Ovary (tissue), 9 donors: Measurements from ENCODE around the gene RSRP1. TPM values are rescaled to one million over a fixed set of nuclear protein-coding genes. Genes with fewer than 3 reads are reported as not detected.
A peak's percentile ranks its signal among the peaks of the same experiment; 100 is the strongest.

Source experiments
- DNase-seq, 5 donors: peaks; one replicate each; pipeline ENCODE4 v3.0.0-alpha.2; 2019 to 2020
- H3K27ac ChIP-seq, 2 donors: fragments of 200-600 bp; one replicate each; pipeline versions ENCODE4 v1.5.1 to v1.8.0; 2019 to 2022
- H3K27me3 ChIP-seq: fragments of 200-600 bp; one replicate; pipeline ENCODE4 v1.8.0; 2022
- H3K36me3 ChIP-seq: fragments of 200-600 bp; sonication (generic); one replicate; pipeline ENCODE4 v1.5.1; 2019
- H3K4me1 ChIP-seq: one replicate; pipeline ENCODE4 v1.8.1; 2013; ENCODE audit warnings: mild to moderate bottlenecking, moderate library complexity; ENCODE audit not compliant: insufficient read depth
- H3K4me3 ChIP-seq: fragments of 200-600 bp; sonication (generic); one replicate; pipeline ENCODE4 v1.5.1; 2017
- H3K9me3 ChIP-seq, 2 donors: fragments of 200-600 bp in 1 of 2; sonication (generic) in 1 of 2; one replicate each; pipeline versions ENCODE4 v1.5.1 to v1.8.1; 2013 to 2019; ENCODE audit warnings: mild to moderate bottlenecking in 1 of 2, moderate library complexity in 1 of 2
- CTCF ChIP-seq, 3 donors: fragments of 450-650 bp in 2 of 3; fragments of 200-600 bp in 1 of 3; IDR thresholded peaks; one replicate each; pipeline versions ENCODE4 v1.5.1 to v1.8.0; 2016 to 2022; ENCODE audit warnings: antibody characterized with exemption in 3 of 3, mild to moderate bottlenecking in 1 of 3
- EP300 ChIP-seq: sonication (generic); formaldehyde crosslinking; IDR thresholded peaks from one replicate; pipeline ENCODE4 v1.6.1; 2017; ENCODE audit warnings: antibody characterized with exemption
- POLR2A ChIP-seq: fragments of 450-650 bp; IDR thresholded peaks from one replicate; pipeline ENCODE4 v1.6.1; 2017; ENCODE audit warnings: antibody characterized with exemption, mild to moderate bottlenecking, moderate library complexity
- WGBS, 3 donors: extraction: QIAGEN DNeasy Blood & Tissue Kit in 1 of 3; methylation state at CpG; one replicate each; pipeline versions ENCODE4 v1.1.5 to v1.1.7; 2013 to 2017; 5-methylcytosine and 5-hydroxymethylcytosine counted together
- intact Hi-C, 4 donors: fragments of 100-400 bp; cut with DNase I; formaldehyde crosslinking; loops; one replicate each; pipeline versions ENCODE4 v1.11.0 to v1.15.1; 2022 to 2023
- polyA plus RNA-seq, 2 donors: library from polyadenylated mRNA; stranded (reverse); fragments of 200-250 nt in 1 of 2; fragments of 350-450 nt in 1 of 2; fragmentation: Illumina TruSeq in 1 of 2; extraction: RNeasy Lipid Tissue Mini Kit (QIAGEN cat#74804) in 1 of 2; gene quantifications; one replicate each; pipeline ENCODE4 v1.2.3, GENCODE V29; 2013 to 2014
- total RNA-seq, 7 donors: library from RNA; depleted of rRNA in 2 of 7; stranded (reverse); fragments of >200 nt in 2 of 7; fragmentation: NEBNext Ultra II Directional in 3 of 7; extraction: Animal tissue kit (Norgen Biotek cat#: 25700) in 3 of 7; gene quantifications; one replicate each; pipeline versions ENCODE4 v1.1.0 to v1.2.4, GENCODE V29; 2016 to 2023
- donor health status: DM: no; HTN: no; CAD: no; lungs with moderate emphysema.
- donor health status: DM: no; HTN: no; CAD: no.
- donor health status: Bipolar disorder and iron deficiency.
- donor health status: DM: yes; HTN: yes; CAD: no.
- donor health status: DM: no; HTN: no; CAD: no.
- donor health status: DM: yes; HTN: yes; CAD: no.

RSRP1 gene
- total and polyA plus RNA-seq, 9 donors: 52.1 to 138 (median 82.1) TPM

GRCh38 chr1:25232866-25233784, 14.1 kb downstream of the RSRP1 start:
- Histone ChIP-seq H3K27me3 (no peaks in the 10 kb centered on the region), H3K27ac (peak overlapping the region; percentile 77 to 78), H3K36me3 (no peaks in the 10 kb centered on the region), H3K9me3 (no peaks in the 10 kb centered on the region), H3K4me1 (peaks cover 5% of the 10 kb centered on the region), H3K4me3 (peak overlapping the region; percentile 74)
- intact Hi-C loops: no loop called here
- DNase-seq: peak; percentile 57 to 78 (median 66)
- no peak for TF ChIP-seq POLR2A
- no peak for TF ChIP-seq EP300
- no peak for TF ChIP-seq CTCF (IDR thresholded peaks at IDR 0.05)
- WGBS, 3 donors: 20 to 21% (median 20%) methylated on average over 13 of the region's 13 CpGs

- Histone ChIP-seq H3K27me3 (no peaks in the 10 kb centered on the region), H3K9me3 (no peaks in the 10 kb centered on the region), H3K4me1 (peaks cover 5% of the 10 kb centered on the region), H3K27ac (peak within 1 kb of the TSS; percentile 77 to 78), H3K36me3 (no peaks in the 10 kb centered on the region), H3K4me3 (peak within 1 kb of the TSS; percentile 74)
- WGBS, 3 donors: 0% methylated on average over 54 of the region's 54 CpGs
- TF ChIP-seq EP300: no peak
- peak; percentile 84 for TF ChIP-seq POLR2A
- no peak for TF ChIP-seq CTCF (IDR thresholded peaks at IDR 0.05)
- peak; percentile 91 to 95 (median 91) for DNase-seq
- intact Hi-C loops: no loop called here
Measured at GRCh38 chr1:25232027-25232865, 15.0 kb downstream of the RSRP1 start, which contains the start of gene SYF2. Gene SYF2, minus strand, starts transcription at chr1:25232502. Its CDS starts 35 bp downstream, at chr1:25232467.

GRCh38 chr1:25223471-25223870, 23.8 kb downstream of the RSRP1 start:
- no peak for DNase-seq
- Histone ChIP-seq H3K9me3 (no peaks in the 10 kb centered on the region), H3K36me3 (no peaks in the 10 kb centered on the region), H3K27me3 (no peaks in the 10 kb centered on the region), H3K4me3 (no peak overlapping the region), H3K27ac (no peak overlapping the region), H3K4me1 (no peaks in the 10 kb centered on the region)
- TF ChIP-seq EP300: no peak
- no peak for TF ChIP-seq CTCF (IDR thresholded peaks at IDR 0.05)
- no peak for TF ChIP-seq POLR2A
- intact Hi-C loops: no loop called here
- 65 to 69% (median 65%) methylated on average over 3 of the region's 3 CpGs for WGBS, 3 donors

- H3K4me3 ChIP-seq: no peak overlapping the region
- WGBS, 3 donors: 85 to 89% (median 88%) methylated on average over 4 of the region's 4 CpGs
- no peaks in the 10 kb centered on the region for H3K36me3 ChIP-seq
- no peak for TF ChIP-seq EP300
- no peak for TF ChIP-seq CTCF (IDR thresholded peaks at IDR 0.05)
- no peak for TF ChIP-seq POLR2A
- no peaks in the 10 kb centered on the region for H3K9me3 ChIP-seq
- no peak for DNase-seq
- H3K27ac ChIP-seq: no peak overlapping the region
- H3K4me1 ChIP-seq: no peaks in the 10 kb centered on the region
- H3K27me3 ChIP-seq: no peaks in the 10 kb centered on the region
- intact Hi-C loops: no loop called here
Measured at GRCh38 chr1:25222606-25223005, 24.6 kb downstream of the RSRP1 start.
